NCI-H226 (cell line): Measurements from ENCODE around the gene CAMKMT.

Source experiments
- DNase-seq: peaks from one replicate; pipeline ENCODE4 v3.0.0-alpha.2; 2015

Gene CAMKMT

DNA sequence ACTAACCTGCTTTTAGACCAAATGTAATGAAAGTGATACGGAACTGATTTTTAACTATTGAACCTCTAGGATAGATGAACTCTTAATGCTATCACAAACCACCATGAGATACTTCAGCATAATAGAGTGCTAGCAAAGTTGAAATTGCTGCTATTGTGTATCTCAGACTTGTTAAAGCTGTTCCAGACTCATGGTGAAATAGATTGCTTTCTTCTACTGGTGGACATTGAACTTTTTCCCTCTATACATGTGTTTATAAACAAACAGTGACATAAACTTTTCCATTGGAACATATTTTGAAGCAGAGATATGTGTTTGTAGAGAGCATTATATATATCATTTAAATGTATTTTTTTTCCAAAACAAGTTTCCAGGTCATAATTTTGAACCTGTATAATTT lies 157.3 kb downstream of the CAMKMT start:
- DNase-seq = no peak

DNA sequence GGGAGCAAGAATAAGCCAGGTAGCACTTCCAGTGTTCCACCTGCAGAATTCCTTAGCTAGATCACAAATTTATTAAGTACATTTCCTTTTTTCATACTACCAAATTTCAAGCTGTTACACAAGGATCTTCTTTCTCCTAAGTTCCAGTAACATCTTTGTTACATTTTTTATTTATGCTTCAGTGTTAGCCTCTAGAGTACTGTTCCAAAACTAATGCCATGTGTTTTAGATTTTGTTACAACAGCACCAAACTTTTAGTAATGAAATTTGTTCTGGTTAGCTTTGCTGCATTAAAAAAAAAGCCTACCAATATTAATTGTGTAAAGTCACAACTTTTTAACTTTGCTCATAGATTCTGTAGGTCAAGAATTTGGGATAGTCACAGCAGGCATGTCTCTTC lies 161.1 kb downstream of the CAMKMT start:
- DNase-seq = no peak

DNA sequence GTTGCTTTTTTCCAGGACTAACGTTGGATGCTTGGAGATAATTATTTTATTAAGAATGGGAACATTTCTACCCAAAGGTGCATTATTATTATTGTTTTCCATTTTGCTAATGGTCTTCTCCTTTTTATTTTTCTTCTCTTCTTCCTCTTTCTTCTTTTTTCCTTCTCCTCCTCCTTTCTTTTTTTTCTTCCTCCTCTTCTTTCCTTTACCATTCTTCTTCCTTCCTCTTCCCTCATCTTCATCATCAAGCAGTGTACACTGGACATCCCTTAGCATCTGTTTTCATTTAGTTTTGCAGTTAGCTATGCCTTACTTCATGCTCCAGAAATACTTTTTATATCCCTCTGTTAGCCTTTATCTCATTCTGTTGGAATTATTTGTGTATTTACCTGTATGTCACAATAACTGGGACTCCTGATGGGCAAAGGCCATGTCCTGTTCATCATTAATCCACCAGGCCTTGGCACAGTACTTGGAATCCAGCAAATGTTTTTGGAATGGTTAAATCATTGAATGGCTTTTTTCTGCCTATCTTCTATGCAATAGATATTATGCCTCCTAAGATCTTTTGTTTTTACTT lies 162.7 kb downstream of the CAMKMT start:
- no peak for DNase-seq

DNA sequence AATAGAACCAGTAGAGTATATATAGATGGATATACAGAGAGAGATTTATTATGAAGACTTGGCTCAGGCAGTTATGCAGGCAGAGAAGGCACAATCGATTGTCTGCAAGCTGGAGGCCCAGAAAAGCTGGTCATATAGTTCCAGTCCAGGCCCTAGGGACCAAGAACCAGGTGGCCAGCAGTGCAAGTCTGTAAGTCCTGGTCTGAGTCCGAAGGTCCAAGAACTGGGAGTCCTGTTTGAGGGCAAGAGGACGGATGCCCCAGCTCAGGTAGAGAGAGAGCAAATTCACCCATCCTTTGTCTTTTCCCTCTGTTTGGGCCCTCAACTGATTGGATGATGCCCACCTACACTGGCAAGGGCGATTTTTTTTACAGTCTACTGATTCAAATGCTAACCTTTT lies 164.6 kb downstream of the CAMKMT start:
- no peak for DNase-seq

DNA sequence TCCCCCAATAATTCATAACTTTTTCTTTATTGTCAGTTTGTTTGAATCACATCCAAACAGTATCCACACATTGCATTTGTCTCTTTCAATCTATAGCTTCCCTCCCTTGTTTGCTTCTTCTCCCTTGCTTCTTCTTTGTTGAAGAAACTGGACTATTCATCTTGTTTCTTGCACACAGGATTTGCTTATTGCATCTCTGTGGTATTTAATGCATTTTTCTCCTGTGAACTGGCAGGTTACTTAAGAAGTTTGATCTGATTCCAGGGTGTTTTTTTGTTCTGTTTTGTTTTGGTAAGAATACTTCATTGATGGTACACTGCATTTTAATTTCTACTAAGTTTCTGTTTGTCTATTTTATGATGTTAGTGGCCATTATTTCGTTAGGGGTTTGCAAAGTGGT lies 166.8 kb downstream of the CAMKMT start:
- DNase-seq = peak; percentile 61

DNA sequence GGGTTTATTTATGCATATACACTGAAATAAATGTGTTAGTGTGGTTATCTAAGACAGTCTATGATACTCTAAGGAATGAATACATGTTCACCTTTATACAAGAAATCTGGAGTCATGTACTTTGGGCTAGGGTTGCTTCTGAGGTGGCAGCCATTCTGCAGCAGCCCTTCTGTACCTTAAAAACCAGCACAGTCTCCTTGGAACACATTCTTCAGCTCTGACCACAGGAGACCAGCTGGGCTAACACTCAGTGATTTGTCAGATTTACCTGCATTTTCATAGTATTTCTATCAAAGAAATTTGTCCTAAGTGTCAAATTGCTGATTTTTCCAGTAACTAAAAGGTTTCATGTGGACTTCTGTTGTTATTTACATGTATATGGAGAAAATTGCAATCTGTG lies 167.7 kb downstream of the CAMKMT start:
- DNase-seq = no peak

DNA sequence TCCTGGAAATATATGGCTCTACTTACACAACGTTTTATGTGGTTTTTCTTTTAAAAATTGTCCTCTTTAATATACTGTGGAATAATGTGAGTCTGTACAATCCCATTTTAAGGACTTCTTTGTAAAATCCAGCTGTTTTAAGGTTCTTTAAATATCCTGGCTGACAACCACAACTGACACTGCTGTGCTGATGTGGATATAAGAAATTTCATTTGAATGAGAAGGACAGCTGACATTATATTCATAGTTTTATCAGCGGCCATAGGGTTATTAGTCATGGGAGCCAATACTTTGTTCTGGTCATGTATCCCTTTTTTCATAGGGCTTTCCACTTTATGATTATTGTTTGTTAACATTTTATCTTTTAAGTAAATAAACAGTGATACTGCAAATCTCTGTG lies 169.5 kb downstream of the CAMKMT start:
- no peak for DNase-seq

DNA sequence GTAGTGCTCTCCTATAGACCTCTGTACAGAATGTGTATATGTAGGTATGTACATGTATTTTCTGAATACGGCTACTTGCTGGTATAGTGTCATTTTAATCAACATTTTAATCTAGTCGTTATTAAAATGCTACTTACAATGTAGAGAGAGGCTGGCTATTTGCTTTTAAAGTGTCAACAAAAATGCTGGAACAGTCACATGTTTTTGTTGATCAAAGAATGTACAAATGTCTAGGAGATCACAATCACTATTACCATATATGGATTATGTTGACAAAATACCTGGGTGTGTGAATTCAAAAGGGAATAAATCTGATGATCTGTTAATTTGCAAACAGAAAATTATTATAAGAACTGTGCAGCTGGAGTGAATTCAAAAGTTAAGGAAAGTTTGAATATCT lies 170.3 kb downstream of the CAMKMT start:
- no peak for DNase-seq

DNA sequence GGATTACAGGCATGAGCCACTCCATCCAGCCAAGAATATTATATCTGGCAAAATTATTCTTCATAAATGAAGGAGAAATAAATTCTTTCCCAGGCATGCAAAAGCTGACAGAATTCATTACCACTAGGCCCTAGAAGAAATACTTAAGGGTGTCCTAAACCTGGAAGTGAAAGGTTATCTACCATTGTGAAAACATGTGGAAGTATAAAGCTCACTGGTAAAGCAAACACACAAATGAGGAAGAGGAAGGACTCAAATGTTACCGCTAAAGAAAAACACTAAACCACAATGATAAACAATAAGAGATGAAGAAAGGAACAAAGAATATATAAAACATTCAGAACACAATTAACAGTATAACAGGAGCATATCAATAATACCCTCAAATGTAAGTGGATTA lies 171.8 kb downstream of the CAMKMT start:
- no peak for DNase-seq

DNA sequence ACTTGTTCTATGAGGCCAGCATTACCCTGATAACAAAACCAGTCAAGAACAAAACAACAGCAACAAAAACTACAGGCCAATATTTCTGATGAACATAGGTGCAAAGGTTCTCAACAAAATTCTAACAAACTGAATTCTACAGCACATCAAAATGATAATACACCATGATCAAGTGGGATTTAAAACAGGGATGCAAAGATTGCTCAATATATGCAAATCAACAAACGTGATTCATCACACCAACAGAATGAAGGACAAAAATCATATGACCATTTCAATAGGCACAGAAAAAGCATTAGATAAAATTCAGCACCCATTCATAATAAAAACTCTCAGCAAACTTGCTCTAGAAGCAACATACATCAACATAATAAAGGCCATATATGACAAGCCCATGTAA lies 173.6 kb downstream of the CAMKMT start:
- DNase-seq = no peak

DNA sequence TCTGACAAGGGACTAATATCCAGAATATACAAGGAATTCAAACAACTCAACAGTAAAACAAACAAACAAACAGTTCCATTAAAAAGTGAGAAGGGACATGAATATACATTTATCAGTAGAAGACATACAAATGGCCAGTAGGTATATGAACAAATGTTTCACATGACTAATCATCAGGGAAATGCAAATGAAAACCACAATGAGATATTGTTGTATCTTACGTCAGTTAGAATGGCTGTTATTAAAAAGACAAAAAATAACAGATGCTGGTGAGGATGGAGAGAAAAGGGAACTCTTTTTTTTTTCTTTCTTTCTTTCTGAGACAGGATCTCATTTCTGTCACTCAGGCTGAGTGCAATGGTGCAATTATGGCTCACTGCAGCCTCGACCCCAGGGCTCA lies 175.5 kb downstream of the CAMKMT start:
- no peak for DNase-seq

DNA sequence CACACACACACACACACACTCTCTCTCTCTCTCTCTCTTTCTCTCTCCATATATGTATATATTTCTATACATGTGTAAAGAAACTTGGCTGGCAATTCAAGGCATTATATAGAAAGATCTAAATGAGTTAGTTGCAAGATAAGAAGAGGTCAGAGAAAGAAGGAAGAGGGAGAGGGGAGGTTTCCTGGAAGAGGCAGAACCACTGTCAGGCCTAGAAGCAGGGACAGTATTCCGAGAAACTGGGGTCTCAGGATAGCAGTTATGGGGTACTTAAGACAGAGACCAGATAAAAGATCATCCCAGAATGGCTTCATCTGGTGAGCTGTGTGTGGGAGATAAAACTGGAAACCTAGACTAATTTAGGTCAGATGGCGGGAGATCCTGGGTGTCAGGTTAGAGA lies 180.8 kb downstream of the CAMKMT start:
- DNase-seq = no peak

DNA sequence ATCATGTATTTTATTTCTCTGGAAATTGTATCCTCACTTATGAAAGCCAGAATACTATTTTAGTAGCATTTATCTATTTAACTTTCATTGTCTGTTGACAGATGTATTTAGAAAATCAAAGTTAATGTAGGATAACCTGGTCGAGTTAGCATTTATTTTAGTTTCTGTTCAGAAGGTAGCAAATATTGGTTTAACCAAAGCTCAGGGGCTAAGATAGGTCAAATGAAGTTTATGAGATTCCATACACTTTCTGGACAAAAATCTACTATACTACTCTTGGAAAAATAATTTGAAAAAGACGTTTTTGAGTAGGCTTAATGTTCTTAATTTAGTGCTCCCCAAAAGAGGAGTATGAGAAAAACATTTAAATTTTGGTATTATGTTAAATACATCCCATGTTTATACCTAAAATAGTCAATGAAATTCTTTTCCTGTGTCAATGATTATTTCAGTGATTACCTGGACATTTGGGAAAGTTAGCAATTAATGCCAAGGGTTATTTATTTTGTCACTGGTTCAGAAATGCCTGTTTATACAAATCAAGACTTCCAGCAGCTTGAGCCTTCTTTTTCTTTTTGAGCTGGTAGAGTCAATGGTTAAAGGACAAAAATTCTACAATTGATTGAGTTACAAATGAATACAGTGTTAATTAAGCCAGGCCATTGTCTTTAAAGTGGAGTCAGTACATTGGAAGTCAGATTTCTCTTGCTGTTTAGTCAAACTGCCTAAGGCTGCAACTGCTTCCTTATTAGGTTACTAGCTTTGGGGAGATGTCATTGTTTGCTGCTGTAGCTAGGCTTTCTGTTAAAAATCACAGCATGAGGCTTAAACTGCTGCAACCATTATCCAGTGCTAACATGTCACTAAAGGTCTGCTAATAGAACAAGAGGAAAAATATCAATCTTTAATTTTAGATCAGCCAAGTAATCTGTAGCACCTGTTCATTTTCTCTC lies 182.3 kb downstream of the CAMKMT start:
- no peak for DNase-seq

DNA sequence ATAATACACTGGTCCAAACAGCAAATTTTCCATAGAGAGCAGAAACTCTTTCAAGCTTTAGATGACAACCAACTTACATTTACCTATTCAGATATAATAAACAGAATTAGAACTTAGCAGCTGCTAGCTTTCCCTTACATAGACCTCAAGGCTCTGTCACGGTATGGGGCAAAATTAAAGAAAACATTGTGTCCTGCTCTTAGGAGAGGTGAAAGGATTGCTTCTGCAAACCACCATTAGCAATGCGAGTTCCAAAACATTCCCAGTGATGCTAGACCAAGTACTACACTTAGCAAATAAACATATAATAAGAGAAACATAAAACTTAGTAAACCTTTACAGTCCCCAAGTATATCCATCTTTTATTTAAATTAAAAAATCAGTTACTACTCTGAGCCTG lies 183.3 kb downstream of the CAMKMT start:
- DNase-seq = no peak

DNA sequence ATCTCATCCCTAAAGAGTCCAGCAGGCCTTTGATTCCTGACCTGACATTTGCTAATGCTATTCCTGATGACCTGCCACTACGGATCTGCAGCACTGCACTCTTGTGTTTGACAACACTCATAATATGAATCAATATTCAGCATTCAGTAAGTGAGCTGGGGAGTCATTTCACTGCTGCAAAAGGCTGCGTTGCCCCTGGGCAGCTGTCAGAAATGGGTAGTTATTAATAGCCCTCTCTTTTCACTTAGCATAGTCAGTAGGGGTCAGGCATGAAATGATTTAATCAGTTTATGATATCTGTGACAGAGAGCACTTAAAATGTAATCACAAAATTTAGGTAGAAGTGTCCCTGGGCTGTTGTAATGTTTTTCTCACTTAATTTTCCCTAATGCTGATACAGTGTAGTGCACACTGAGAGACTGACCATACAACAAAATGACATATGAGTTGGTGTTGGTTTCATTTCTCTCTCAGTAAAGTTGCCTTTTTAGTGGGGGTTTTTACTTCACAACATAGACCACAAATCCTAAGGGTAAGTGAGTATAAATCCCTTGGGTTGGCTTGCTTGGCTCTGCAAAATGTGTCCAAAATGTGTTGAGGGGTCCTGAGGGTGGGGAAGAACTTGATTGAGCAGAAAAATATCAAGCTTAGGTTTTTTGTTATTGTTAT lies 184.8 kb downstream of the CAMKMT start:
- DNase-seq = no peak

DNA sequence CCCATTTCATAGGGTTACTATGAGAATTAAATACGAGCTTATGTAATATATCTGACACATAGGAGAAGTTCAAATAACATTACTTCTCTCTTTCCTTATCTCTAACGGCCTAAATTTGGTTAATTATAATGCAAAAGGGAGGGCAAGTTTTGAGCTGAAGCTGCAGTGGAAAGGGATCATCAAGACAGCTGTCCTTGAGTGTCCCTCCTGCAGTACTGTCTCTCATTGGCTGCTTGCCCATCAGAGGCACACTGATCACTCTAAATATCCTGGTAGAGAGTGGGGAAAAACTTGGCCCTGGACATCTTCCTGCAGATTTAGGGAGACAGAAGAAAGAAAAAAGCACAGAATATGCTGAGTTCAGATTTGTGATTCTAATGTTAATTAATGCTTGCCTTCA lies 186.0 kb downstream of the CAMKMT start:
- no peak for DNase-seq

DNA sequence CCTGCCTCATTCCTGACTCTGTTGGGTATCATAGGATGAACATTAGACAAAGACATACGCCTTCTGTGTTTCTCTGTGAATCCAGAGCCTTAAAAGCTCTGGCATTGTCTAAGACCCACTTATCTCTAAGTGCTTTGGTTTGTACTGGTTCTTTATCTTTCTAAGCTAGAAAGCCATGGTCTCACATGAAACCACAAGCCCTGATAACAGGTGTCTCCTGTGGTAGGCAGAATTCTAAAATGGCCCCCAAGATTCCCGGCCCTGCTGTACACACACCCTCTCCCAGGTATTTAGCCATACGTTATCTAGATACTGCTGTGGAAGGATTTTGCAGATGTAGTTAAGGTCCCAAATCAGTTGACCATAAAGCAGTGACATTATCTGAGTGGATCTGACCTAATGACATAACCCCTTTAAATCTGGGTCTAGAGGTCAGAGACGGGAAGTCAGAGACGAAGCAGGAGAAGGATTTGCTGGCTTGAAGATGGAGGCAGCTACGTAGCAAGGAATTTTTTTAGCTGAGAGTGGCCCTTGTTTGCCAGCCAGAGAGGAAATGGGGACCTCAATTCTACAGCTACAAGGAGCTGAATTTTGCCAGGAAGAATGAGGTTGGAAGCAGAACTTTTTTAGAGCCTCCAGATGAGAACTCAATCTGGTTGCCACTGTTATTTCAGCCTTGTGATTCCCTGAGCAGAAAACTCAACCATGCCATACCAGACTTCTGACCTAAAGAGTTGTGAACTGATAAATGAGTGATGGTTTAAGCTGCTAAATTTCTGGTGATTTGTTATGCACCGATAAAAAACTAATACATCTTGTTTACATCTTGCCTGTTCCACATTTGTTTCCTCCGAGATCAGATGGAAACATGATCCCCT lies 186.7 kb downstream of the CAMKMT start:
- DNase-seq = peak; percentile 34

DNA sequence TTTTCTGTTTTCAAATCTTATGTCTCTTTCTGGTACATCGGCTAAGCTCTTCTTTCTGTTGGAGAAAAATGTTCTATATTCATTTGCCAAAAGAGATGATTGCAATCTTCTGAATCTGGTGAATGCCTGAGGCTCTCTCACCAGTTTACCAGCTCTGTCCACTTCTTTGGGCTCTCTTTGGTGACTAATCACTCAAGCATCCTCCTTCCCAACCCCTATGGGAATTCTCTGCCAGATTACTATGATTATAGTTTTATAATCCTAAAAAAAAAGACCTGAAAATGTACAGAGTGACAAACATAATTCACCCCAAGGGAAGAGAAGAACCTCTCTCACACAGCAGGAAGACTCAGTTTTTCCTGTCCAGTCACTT lies 187.3 kb downstream of the CAMKMT start:
- DNase-seq = peak; percentile 80

DNA sequence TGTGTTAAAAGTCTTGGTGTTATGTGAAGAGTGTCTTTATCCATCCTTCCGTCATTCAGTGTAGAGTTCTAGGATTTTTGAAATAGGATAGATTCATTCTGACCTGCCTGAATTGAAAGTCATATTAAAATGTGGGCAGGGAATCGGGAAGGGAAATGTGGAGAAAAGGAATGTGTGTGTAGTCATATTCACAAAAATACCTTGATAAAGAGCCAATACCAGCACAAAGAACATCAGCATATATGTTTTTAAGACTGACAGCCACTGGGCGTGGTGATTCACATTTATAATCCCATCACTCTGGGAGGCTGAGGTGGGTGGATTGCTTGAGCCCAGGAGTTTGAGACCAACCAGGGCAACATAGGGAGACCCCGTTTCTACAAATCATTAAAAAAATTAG lies 188.1 kb downstream of the CAMKMT start:
- DNase-seq = peak; percentile 70

DNA sequence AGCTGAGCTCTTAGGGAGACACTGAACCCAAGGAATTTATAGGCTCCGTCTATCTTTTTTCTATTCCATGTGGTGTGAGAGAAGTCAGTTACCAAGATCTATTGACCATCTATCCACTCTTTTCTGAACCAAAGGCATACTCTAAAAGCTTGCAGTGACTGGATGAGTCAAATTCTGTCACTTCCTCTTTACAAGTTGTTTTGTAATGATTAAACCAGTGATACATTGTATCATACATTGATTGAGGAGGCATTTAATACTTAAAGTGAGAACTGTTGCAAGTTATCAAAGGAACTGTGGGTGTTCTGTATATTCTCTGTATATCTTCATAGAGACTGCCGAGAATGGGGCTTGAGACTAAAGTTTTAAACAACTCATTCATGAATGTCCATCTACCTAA lies 188.8 kb downstream of the CAMKMT start:
- no peak for DNase-seq

DNA sequence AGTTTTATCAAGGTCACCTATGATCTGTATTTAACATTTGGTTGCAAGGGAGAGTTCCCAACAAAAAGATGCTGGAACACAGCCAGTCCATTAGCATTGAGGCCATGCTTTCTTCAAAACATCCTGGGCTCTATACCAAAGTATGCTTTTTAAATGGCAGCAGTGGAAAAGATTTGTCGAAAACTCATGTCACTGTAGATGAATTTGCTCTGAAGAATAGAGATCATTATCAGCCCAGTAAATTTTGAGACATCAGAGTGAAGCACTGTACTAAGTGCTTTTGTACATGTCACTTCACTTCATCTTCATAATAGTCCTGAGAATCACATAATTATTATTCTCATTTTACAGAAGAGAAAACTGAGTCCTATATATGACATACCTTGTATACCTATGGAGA lies 189.8 kb downstream of the CAMKMT start:
- DNase-seq = no peak

DNA sequence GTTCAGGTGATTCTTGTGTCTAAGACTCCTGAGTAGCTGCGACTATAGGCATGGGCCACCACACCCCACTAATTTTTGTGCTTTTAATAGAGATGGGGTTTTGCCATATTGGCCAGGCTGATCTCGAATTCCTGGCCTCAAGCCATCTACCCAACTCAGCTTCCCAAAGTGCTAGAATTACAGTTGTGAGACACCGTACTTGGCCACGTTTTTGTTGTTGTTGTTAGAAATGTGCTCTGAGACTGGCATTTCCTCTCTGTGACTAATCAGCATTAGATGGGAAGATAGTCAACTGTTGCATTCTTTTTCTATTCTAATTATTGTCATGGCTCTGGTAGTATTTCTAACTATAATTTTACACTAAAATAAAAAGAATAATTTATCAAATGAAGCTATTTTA lies 191.7 kb downstream of the CAMKMT start:
- no peak for DNase-seq

DNA sequence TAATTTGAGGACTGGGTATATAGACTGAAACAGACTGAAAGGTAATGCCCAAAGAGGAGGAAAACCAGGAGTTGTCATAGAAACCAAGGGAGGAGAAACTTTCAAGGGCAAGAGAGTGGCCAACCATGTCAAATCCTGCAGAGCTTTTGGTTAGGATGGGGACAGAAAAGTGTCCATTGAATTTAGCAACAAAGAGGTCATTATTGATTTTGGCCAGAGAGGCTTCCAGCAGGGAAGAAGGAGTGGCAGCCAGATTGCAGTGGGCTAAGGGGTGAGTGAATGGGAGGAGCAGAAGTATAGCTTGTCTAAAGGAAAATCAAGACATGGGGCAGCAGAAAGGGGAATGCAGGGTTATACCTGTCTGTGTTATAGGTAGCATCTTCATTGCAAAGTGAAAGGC lies 194.0 kb downstream of the CAMKMT start:
- DNase-seq = no peak
